ENCODE results near the gene APC2.

DNA sequence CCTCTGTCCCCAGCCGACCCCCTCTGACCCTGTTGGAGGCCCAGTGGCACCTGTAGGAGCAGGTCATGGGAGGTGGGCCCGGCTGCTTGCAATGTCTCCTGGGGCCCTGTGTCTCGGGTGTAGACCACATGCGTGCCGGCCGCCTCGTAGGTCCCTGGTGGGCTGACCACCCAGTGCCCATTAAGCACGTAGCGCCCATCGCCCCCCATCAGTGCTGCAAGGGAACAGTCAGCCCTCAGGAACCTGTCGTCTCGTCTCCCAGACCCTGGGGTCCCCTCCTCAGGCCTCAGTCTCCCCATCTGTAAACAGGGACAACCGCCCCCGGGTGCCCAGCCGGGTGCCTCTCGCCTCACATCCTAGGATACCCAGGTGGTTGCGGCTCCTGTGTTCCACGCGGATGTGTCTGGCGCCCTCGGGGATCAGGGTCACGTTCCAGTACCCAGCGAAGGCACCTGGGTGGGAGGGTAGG is 57.3 kb downstream of the APC2 start:
- TF ChIP-seq POLR2A (IDR thresholded peaks at IDR 0.05) (no peak), EP300 (IDR thresholded peaks at IDR 0.05) (no peak), CTCF (IDR thresholded peaks at IDR 0.05) (no peak)
